Prostate gland (tissue), 2 donors: ENCODE results near the gene ARMC8. TPM values are rescaled to one million over a fixed set of nuclear protein-coding genes. Genes with fewer than 3 reads are reported as not detected.

Experiments used
- DNase-seq: peaks from one replicate; pipeline ENCODE4 v3.0.0-alpha.2; 2019; ENCODE audit warnings: low spot score
- H3K27ac ChIP-seq, 2 donors: fragments of 200-600 bp; sonication (generic); 2 replicates each; pipeline ENCODE4 v1.5.1; 2017 to 2019
- H3K27me3 ChIP-seq: fragments of 200-600 bp; sonication (generic); replicated peaks from 2 replicates; pipeline ENCODE4 v1.5.1; 2019; ENCODE audit not compliant: insufficient read depth
- H3K36me3 ChIP-seq, 2 donors: fragments of 200-600 bp; sonication (generic); 1 replicate in 1 of 2; 2 replicates in 1 of 2; pipeline versions ENCODE4 v1.5.1 to v1.8.1; 2017 to 2019
- H3K4me1 ChIP-seq: fragments of 200-600 bp; sonication (generic); replicated peaks from 2 replicates; pipeline ENCODE4 v1.5.1; 2019
- H3K4me3 ChIP-seq, 2 donors: fragments of 200-600 bp; sonication (generic); 2 replicates each; pipeline ENCODE4 v1.5.1; 2017 to 2019
- H3K9me3 ChIP-seq: fragments of 200-600 bp; sonication (generic); 2 replicates; pipeline ENCODE4 v1.5.1; 2017
- POLR2A ChIP-seq: fragments of 450-650 bp; IDR thresholded peaks from one replicate; pipeline ENCODE4 v1.6.1; 2016; ENCODE audit warnings: antibody characterized with exemption, mild to moderate bottlenecking
- POLR2AphosphoS5 ChIP-seq: sonication (generic); formaldehyde crosslinking; IDR thresholded peaks from one replicate; pipeline ENCODE4 v1.6.1; 2017; ENCODE audit warnings: antibody characterized with exemption
- WGBS: methylation state at CpG from one replicate; pipeline ENCODE4 v1.1.5; 2018; 5-methylcytosine and 5-hydroxymethylcytosine counted together
- intact Hi-C: fragments of 100-400 bp; cut with DNase I; formaldehyde crosslinking; loops from one replicate; pipeline ENCODE4 v1.14.2; 2022
- total RNA-seq, 2 donors: library from RNA; depleted of rRNA; stranded (reverse); fragments of >200 nt; gene quantifications; one replicate each; pipeline ENCODE4 v1.1.0, GENCODE V29; 2016
- TF ChIP-seq, protein P1 (sequence below), 4 experiments: fragments of 200-600 bp in 2 of 4; fragments of 450-650 bp in 2 of 4; sonication (generic) in 2 of 4; IDR thresholded peaks; 1 replicate in 3 of 4; 2 replicates in 1 of 4; pipeline ENCODE4 v1.5.1; 2016 to 2019; ENCODE audit warnings: antibody characterized with exemption in 4 of 4, mild to moderate bottlenecking in 2 of 4, moderate library complexity in 2 of 4

Gene ARMC8
- total RNA-seq, 2 donors from 2014 or later: 34.8 to 44.0 TPM

DNA sequence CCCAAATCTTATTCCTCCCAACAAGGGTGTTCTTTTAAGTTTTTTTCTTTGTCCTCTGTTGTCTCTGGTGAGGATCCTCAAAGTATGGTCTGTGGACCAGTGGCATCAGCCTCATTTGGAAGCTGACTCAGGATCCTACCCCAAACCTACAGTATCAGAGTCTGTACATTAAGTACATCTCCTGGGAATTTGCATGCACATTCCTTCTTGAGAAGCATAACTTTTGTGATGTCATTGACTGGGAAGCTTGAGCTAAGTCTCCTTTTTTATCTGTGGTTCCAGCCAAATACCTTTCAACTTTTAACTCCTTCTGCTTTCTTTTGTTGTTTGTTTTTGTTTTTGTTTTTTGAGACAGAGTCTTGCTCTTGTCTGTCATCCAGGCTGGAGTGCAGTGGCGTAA, 40.5 kb downstream of the ARMC8 start:
- peaks cover 0 to 5% of the 10 kb centered on the region in 2 donors for H3K36me3 ChIP-seq
- intact Hi-C loops: no loop called here
- H3K9me3 ChIP-seq: no peaks in the 10 kb centered on the region
- no peaks in the 10 kb centered on the region for H3K4me1 ChIP-seq
- H3K4me3 ChIP-seq: no peak overlapping the region
- WGBS: 94% methylated on average over 1 of the region's 1 CpG
- H3K27me3 ChIP-seq: no peaks in the 10 kb centered on the region
- TF ChIP-seq POLR2AphosphoS5 (no peak), POLR2A (no peak)
- TF ChIP-seq, protein P1, sequence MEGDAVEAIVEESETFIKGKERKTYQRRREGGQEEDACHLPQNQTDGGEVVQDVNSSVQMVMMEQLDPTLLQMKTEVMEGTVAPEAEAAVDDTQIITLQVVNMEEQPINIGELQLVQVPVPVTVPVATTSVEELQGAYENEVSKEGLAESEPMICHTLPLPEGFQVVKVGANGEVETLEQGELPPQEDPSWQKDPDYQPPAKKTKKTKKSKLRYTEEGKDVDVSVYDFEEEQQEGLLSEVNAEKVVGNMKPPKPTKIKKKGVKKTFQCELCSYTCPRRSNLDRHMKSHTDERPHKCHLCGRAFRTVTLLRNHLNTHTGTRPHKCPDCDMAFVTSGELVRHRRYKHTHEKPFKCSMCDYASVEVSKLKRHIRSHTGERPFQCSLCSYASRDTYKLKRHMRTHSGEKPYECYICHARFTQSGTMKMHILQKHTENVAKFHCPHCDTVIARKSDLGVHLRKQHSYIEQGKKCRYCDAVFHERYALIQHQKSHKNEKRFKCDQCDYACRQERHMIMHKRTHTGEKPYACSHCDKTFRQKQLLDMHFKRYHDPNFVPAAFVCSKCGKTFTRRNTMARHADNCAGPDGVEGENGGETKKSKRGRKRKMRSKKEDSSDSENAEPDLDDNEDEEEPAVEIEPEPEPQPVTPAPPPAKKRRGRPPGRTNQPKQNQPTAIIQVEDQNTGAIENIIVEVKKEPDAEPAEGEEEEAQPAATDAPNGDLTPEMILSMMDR (IDR thresholded peaks at IDR 0.05): no peak
- no peak for DNase-seq
- no peak overlapping the region for H3K27ac ChIP-seq

DNA sequence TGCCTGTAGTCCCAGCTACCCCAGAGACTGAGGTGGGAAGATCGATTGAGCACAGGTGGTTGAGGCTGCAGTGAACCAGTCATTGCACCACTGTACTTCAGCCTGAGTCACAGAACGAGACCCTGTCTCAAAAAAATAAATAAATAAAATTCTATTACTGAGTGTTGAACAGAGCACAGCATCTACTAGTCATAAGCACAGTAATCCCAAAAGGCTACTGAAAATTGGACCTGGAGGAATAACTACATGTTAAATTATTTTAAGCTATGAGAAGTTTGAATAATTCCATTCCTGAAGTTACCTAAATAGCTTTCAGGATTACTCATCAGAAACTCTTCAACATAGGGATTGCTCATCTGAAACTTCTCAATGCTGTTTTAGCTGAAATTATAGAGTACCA, 43.4 kb downstream of the ARMC8 start:
- no peaks in the 10 kb centered on the region for H3K27me3 ChIP-seq
- intact Hi-C loops: no loop called here
- 95% methylated on average over 2 of the region's 2 CpGs for WGBS
- TF ChIP-seq POLR2AphosphoS5: no peak
- DNase-seq: no peak
- peaks cover 0 to 9% of the 10 kb centered on the region in 2 donors for H3K36me3 ChIP-seq
- no peaks in the 10 kb centered on the region for H3K9me3 ChIP-seq
- H3K4me3 ChIP-seq: no peak overlapping the region
- no peaks in the 10 kb centered on the region for H3K4me1 ChIP-seq
- no peak overlapping the region for H3K27ac ChIP-seq

DNA sequence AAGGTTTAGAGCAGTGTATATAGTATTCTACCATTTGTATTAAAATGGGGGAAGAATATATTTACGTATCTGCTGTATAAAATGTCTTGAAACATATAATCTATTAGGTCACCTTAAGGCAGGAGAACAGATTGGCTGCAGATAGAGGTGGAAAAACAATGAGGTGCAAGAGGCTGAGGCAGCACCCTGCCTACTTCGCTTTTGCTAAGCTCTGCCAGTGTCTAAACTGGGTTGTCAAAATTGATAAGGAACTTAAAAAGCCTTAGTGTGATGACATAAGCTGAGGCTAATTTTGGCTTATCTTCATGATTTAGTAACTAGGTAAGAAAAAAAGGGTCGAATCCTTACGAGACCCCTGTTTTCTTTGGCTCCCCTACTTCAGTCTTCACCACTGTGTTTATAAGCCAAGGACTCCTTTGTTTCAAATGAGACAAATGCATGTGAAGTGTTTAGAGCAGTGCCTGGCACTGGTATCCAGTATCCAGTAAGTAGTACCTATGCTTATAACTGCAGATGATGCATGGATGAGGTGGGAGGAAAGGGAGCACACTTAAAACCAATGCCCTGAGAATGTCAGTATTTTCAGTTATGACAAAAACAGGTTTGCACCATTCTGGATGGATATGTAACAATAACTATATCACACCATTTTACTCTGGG, 45.7 kb downstream of the ARMC8 start:
- peaks cover 0 to 9% of the 10 kb centered on the region in 2 donors for H3K36me3 ChIP-seq
- 89% methylated on average over 4 of the region's 4 CpGs for WGBS

DNA sequence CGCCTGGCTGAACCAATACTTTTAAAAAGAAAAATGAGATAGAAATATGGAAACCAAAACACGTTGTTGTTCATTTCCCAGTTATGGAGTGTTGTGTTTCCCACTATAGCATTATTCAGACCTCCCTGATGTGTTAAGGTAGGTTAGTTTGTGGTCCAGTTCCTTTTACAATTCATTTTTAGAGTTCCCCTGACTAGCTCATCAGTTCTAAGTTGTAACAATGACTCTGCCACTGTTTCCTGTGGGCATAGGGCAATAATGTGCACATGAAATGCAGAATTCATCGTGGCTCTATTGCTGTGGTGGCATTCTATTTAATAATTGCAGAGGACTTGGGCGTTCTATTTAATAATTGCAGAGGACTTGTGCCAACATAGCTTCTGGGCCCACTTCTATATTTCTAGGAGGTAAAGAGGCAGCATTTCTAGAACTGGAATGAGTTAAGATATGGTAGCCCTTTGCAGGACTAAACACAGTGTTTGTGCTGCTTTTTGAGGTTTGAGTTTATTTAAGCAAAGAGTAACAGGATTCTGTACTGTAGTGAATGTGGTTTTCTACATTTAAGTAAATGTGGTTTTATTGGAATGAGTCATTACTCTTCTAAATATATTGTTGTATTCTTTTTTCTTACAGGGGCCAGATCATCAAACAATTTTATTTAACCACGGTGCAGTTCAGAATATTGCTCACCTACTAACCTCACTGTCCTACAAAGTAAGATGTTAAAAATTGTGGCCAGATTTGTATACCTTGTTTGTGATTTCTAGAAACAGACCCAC, 47.5 kb downstream of the ARMC8 start:
- Histone ChIP-seq H3K9me3 (no peaks in the 10 kb centered on the region), H3K36me3 (peaks cover 0 to 9% of the 10 kb centered on the region in 2 donors), H3K27me3 (no peaks in the 10 kb centered on the region), H3K4me1 (no peaks in the 10 kb centered on the region), H3K4me3 (no peak overlapping the region), H3K27ac (no peak overlapping the region)
- intact Hi-C loops: no loop called here
- no peak for DNase-seq
- 82% methylated on average over 5 of the region's 5 CpGs for WGBS
- no peak for TF ChIP-seq POLR2A
- TF ChIP-seq, protein P1 (IDR thresholded peaks at IDR 0.05): no peak
- no peak for TF ChIP-seq POLR2AphosphoS5

More for the DNA sequence above, 45.7 kb downstream of the ARMC8 start:
- H3K27ac ChIP-seq: no peak overlapping the region
- no peaks in the 10 kb centered on the region for H3K27me3 ChIP-seq
- no peak for DNase-seq
- no peak overlapping the region for H3K4me3 ChIP-seq
- TF ChIP-seq POLR2AphosphoS5 (no peak), POLR2A (no peak)
- TF ChIP-seq, protein P1 (IDR thresholded peaks at IDR 0.05): no peak
- no peaks in the 10 kb centered on the region for H3K4me1 ChIP-seq
- no peaks in the 10 kb centered on the region for H3K9me3 ChIP-seq
- intact Hi-C loops: no loop called here

DNA sequence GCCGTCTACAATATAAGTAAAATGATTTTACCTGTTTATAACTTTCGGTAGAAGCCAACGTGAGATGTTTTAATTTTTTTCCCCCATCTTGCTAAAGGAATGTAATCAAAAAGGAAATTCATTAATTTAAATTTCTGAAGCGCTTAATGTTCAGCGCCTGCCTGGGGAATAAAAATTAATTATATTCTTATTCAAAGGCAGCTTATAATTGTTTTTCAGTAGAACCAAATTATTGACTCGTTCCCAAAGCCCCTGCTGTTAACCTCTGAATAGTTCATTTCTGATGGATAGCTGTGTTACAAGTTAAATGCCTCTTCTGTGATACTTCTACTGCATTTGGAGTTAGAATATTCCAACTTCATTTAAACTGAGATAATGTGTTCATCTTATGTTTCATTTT, 51.6 kb downstream of the ARMC8 start:
- intact Hi-C loops: no loop called here
- Histone ChIP-seq H3K4me3 (no peak overlapping the region), H3K9me3 (no peaks in the 10 kb centered on the region), H3K27me3 (no peaks in the 10 kb centered on the region), H3K4me1 (no peaks in the 10 kb centered on the region), H3K36me3 (no peaks in the 10 kb centered on the region), H3K27ac (no peak overlapping the region)
- DNase-seq: no peak
- no peak for TF ChIP-seq POLR2A
- WGBS: 96% methylated on average over 6 of the region's 6 CpGs
